H1 (cell line): ENCODE data around the gene TFF3. TPM values are rescaled to one million over a fixed set of nuclear protein-coding genes. Genes with fewer than 3 reads are reported as not detected.

Experiments
- CTCF ChIA-PET: fragments of 300-600 bp; sonication (Branson Sonifier 250); formaldehyde crosslinking; loops from one replicate; lab custom pipeline; 2021; ENCODE audit not compliant: partially characterized antibody; lab: Charles Lee
- POLR2A ChIA-PET: fragments of 300-600 bp; sonication (Branson Sonifier 250); formaldehyde crosslinking; loops from one replicate; lab custom pipeline; 2021; ENCODE audit warnings: inconsistent platforms; ENCODE audit not compliant: partially characterized antibody; lab: Charles Lee
- DNase-seq, 2 experiments: peaks; one replicate each; pipeline versions ENCODE4 v3.0.0 to v3.0.0-alpha.2; 2010 to 2022; ENCODE audit warnings: low spot score in 2 of 2, low read depth in 1 of 2, mixed read lengths in 1 of 2
- FAIRE-seq: peaks from 2 replicates; lab custom pipeline; 2011; peaks lifted over from hg19 to GRCh38; lab: Jason Lieb, UNC
- H2AFZ ChIP-seq: 2 replicates; pipeline ENCODE4 v1.8.1; 2012; ENCODE audit warnings: low read length, inconsistent platforms
- H2AK5ac ChIP-seq: 2 replicates; pipeline ENCODE4 v1.6.1; 2013; ENCODE audit warnings: low read depth, low read length
- H2BK120ac ChIP-seq: replicated peaks from 2 replicates; pipeline ENCODE3; 2013; ENCODE audit warnings: low read depth, low read length, inconsistent platforms
- H2BK12ac ChIP-seq: 2 replicates; pipeline ENCODE4 v1.6.1; 2013; ENCODE audit warnings: low read depth, low read length
- H2BK15ac ChIP-seq: 2 replicates; pipeline ENCODE4 v1.6.1; 2013; ENCODE audit warnings: low read length
- H2BK20ac ChIP-seq: 2 replicates; pipeline ENCODE4 v1.6.1; 2013; ENCODE audit warnings: low read length
- H2BK5ac ChIP-seq: 2 replicates; pipeline ENCODE4 v1.6.1; 2013; ENCODE audit warnings: low read depth, low read length
- H3K14ac ChIP-seq: 2 replicates; pipeline ENCODE4 v1.6.1; 2013; ENCODE audit warnings: inconsistent platforms; ENCODE audit not compliant: insufficient read length
- H3K18ac ChIP-seq: 2 replicates; pipeline ENCODE4 v1.6.1; 2013; ENCODE audit warnings: low read length; ENCODE audit errors: extremely low read depth
- H3K23ac ChIP-seq: 2 replicates; pipeline ENCODE4 v1.6.1; 2013; ENCODE audit warnings: inconsistent platforms; ENCODE audit not compliant: insufficient read length
- H3K23me2 ChIP-seq: 2 replicates; pipeline ENCODE4 v1.6.1; 2013; ENCODE audit warnings: low read depth, low read length
- H3K27ac ChIP-seq: 2 replicates; pipeline ENCODE4 v1.6.1; 2011; ENCODE audit warnings: low read depth, low read length, inconsistent platforms
- H3K27me3 ChIP-seq, 4 experiments: replicated peaks in 1 of 4; 1 replicate in 1 of 4; 2 replicates in 3 of 4; pipeline versions ENCODE4 v1.6.1 to v1.8.1; 2011 to 2013; ENCODE audit warnings: low read length in 3 of 4, mild to moderate bottlenecking in 3 of 4, inconsistent platforms in 2 of 4, mixed read lengths in 2 of 4, moderate library complexity in 1 of 4; ENCODE audit not compliant: control insufficient read depth in 3 of 4, insufficient read depth in 3 of 4; ENCODE audit errors: extremely low read depth in 1 of 4
- H3K36me3 ChIP-seq, 4 experiments: 2 replicates each; pipeline versions ENCODE4 v1.6.1 to v1.8.1; 2011 to 2013; ENCODE audit warnings: mild to moderate bottlenecking in 4 of 4, low read length in 3 of 4, moderate library complexity in 2 of 4, control low read depth in 1 of 4, inconsistent platforms in 1 of 4; ENCODE audit not compliant: insufficient read depth in 4 of 4, control insufficient read depth in 2 of 4
- H3K4ac ChIP-seq: replicated peaks from 2 replicates; pipeline ENCODE3; 2013; ENCODE audit warnings: low read length, low read depth, mixed read lengths, inconsistent platforms; ENCODE audit not compliant: insufficient read length
- H3K4me1 ChIP-seq, 4 experiments: replicated peaks in 1 of 4; 1 replicate in 1 of 4; 2 replicates in 3 of 4; pipeline versions ENCODE4 v1.6.1 to v1.8.1; 2011 to 2013; ENCODE audit warnings: low read length in 3 of 4, inconsistent platforms in 2 of 4, mixed read lengths in 1 of 4; ENCODE audit not compliant: insufficient read depth in 4 of 4, control insufficient read depth in 3 of 4
- H3K4me2 ChIP-seq, 2 experiments: 2 replicates each; pipeline versions ENCODE4 v1.6.1 to v1.8.1; 2011 to 2013; ENCODE audit warnings: low read depth in 2 of 2, low read length in 2 of 2, control low read depth in 1 of 2, inconsistent platforms in 1 of 2, mild to moderate bottlenecking in 1 of 2; ENCODE audit not compliant: insufficient read depth in 1 of 2
- H3K4me3 ChIP-seq, 4 experiments: fragments of 200-600, 300-600 bp in 1 of 4; sonication (generic), shearing (Covaris generic), sonication (Bioruptor Twin) in 1 of 4; 2 replicates each; pipeline versions ENCODE4 v1.5.1 to v1.8.1; 2011 to 2016; ENCODE audit warnings: low read length in 4 of 4, low read depth in 3 of 4, control low read depth in 2 of 4, inconsistent platforms in 2 of 4, mild to moderate bottlenecking in 2 of 4, mixed read lengths in 1 of 4, moderate library complexity in 1 of 4; ENCODE audit not compliant: insufficient read depth in 2 of 4; ENCODE audit errors: extremely low read depth in 1 of 4
- H3K56ac ChIP-seq: replicated peaks from 2 replicates; pipeline ENCODE3; 2013; ENCODE audit warnings: low read depth, mild to moderate bottlenecking, mixed read lengths, low read length, inconsistent platforms; ENCODE audit not compliant: insufficient read length
- H3K79me1 ChIP-seq: 2 replicates; pipeline ENCODE4 v1.6.1; 2013; ENCODE audit warnings: low read depth, low read length, control low read depth
- H3K79me2 ChIP-seq, 2 experiments: 2 replicates each; pipeline versions ENCODE4 v1.6.1 to v1.8.1; 2012 to 2013; ENCODE audit warnings: low read length in 2 of 2, mild to moderate bottlenecking in 2 of 2, inconsistent platforms in 1 of 2; ENCODE audit not compliant: insufficient read depth in 2 of 2, control insufficient read depth in 1 of 2
- H3K9ac ChIP-seq, 4 experiments: replicated peaks in 1 of 4; 1 replicate in 1 of 4; 2 replicates in 3 of 4; pipeline versions ENCODE4 v1.6.1 to v1.8.1; 2011 to 2013; ENCODE audit warnings: low read depth in 3 of 4, low read length in 3 of 4, control low read depth in 2 of 4, mild to moderate bottlenecking in 2 of 4, moderate library complexity in 2 of 4, inconsistent platforms in 1 of 4; ENCODE audit errors: extremely low read depth in 1 of 4
- H3K9me3 ChIP-seq, 2 experiments: 2 replicates each; pipeline versions ENCODE4 v1.6.1 to v1.8.1; 2012 to 2013; ENCODE audit warnings: mild to moderate bottlenecking in 2 of 2, moderate library complexity in 2 of 2, control low read depth in 1 of 2, inconsistent platforms in 1 of 2, low read depth in 1 of 2, low read length in 1 of 2, mixed read lengths in 1 of 2; ENCODE audit not compliant: insufficient read depth in 2 of 2
- H4K20me1 ChIP-seq, 2 experiments: replicated peaks in 1 of 2; 2 replicates each; pipeline versions ENCODE3 to v1.8.1; 2011 to 2013; ENCODE audit warnings: inconsistent platforms in 2 of 2, low read length in 2 of 2, mild to moderate bottlenecking in 1 of 2; ENCODE audit not compliant: insufficient read depth in 2 of 2, control insufficient read depth in 1 of 2
- H4K5ac ChIP-seq: 2 replicates; pipeline ENCODE4 v1.6.1; 2013; ENCODE audit warnings: low read length, low read depth, mixed read lengths, inconsistent platforms; ENCODE audit not compliant: insufficient read length
- H4K8ac ChIP-seq: 2 replicates; pipeline ENCODE4 v1.8.0; 2013; ENCODE audit warnings: mild to moderate bottlenecking, moderate library complexity, low read length, inconsistent platforms; ENCODE audit not compliant: insufficient read depth; ENCODE audit errors: extremely low read depth
- H4K91ac ChIP-seq: replicated peaks from 2 replicates; pipeline ENCODE3; 2013; ENCODE audit warnings: low read length, mixed read lengths, inconsistent platforms; ENCODE audit not compliant: insufficient read length
- BACH1 ChIP-seq: IDR thresholded peaks from 2 replicates; pipeline ENCODE4 v1.6.1; 2012; ENCODE audit warnings: low read length, improper control_type of control experiment
- CHD2 ChIP-seq: IDR thresholded peaks from 2 replicates; pipeline ENCODE4 v1.6.1; 2012; ENCODE audit warnings: low read length, improper control_type of control experiment
- EP300 ChIP-seq, 2 experiments: IDR thresholded peaks; 1 replicate in 1 of 2; 2 replicates in 1 of 2; pipeline ENCODE4 v1.6.1; 2011 to 2012; ENCODE audit warnings: low read depth in 2 of 2, low read length in 2 of 2, mild to moderate bottlenecking in 2 of 2, borderline replicate concordance in 1 of 2, inconsistent platforms in 1 of 2, moderate library complexity in 1 of 2
- JUN ChIP-seq: IDR thresholded peaks from 2 replicates; pipeline ENCODE4 v1.6.1; 2011; ENCODE audit warnings: low read depth, mild to moderate bottlenecking, improper control_type of control experiment, low read length
- KDM5A ChIP-seq: fragments of 200-600 bp; IDR thresholded peaks from 2 replicates; pipeline ENCODE4 v1.7.1; 2012; ENCODE audit warnings: mild to moderate bottlenecking, low read length, inconsistent platforms, mixed read lengths
- MAFK ChIP-seq: IDR thresholded peaks from 2 replicates; pipeline ENCODE4 v1.6.1; 2012; ENCODE audit warnings: low read depth, mild to moderate bottlenecking, improper control_type of control experiment, low read length
- NRF1 ChIP-seq: IDR thresholded peaks from 2 replicates; pipeline ENCODE4 v1.6.1; 2011; ENCODE audit warnings: mild to moderate bottlenecking, low read depth, low read length, improper control_type of control experiment
- POLR2AphosphoS5 ChIP-seq: IDR thresholded peaks from 2 replicates; pipeline ENCODE4 v1.6.1; 2011; ENCODE audit warnings: low read depth, low read length
- SP2 ChIP-seq: IDR thresholded peaks from 2 replicates; pipeline ENCODE4 v1.6.1; 2012; ENCODE audit warnings: mild to moderate bottlenecking, low read length, inconsistent platforms
- TCF12 ChIP-seq: IDR thresholded peaks from 2 replicates; pipeline ENCODE4 v1.6.1; 2011; ENCODE audit warnings: low read depth, mild to moderate bottlenecking, low read length
- TEAD4 ChIP-seq: IDR thresholded peaks from 2 replicates; pipeline ENCODE4 v1.6.1; 2012; ENCODE audit warnings: low read depth, low read length, inconsistent platforms, mixed read lengths
- WGBS, 2 experiments: shearing (Covaris generic) in 1 of 2; methylation state at CpG; one replicate each; pipeline versions ENCODE4 v1.1.6 to v1.1.7; 2013 to 2015; ENCODE audit warnings: low lambda C conversion rate in 2 of 2, mixed read lengths in 2 of 2, inconsistent platforms in 1 of 2, low coverage in 1 of 2, missing lambda C conversion rate in 1 of 2; ENCODE audit not compliant: insufficient replicate concordance in 2 of 2, insufficient coverage in 1 of 2, insufficient read length in 1 of 2; ENCODE audit errors: extremely low coverage in 1 of 2, missing lambda C conversion rate in 1 of 2; 5-methylcytosine and 5-hydroxymethylcytosine counted together
- polyA plus RNA-seq, 7 experiments: library from polyadenylated mRNA; depleted of rRNA in 3 of 7; stranded (reverse) in 5 of 7; unstranded in 2 of 7; fragments of >200 nt in 5 of 7; fragments of 200-250 nt in 2 of 7; gene quantifications; 1 replicate in 5 of 7; 2 replicates in 1 of 7; 4 replicates in 1 of 7; pipeline versions ENCODE4 v1.2.1 to v1.2.3, GENCODE V29; 2011 to 2013; ENCODE audit warnings: missing spikeins in 2 of 7, mixed read lengths in 2 of 7
- total RNA-seq: library from RNA; stranded (reverse); fragmentation: NEBNext Ultra II Directional; extraction: Animal tissue kit (Norgen Biotek cat#: 25700); gene quantifications from 2 replicates; pipeline ENCODE4 v1.2.1, GENCODE V29; 2021
- TF ChIP-seq, protein P1 (sequence below): IDR thresholded peaks from 2 replicates; pipeline ENCODE4 v1.6.1; 2011; ENCODE audit warnings: low read length, improper control_type of control experiment

The TFF3 gene
- total and polyA plus RNA-seq, 2 of the 8 experiments (the other 6 are each of a cell fraction or from before 2014, with no cell fraction given) = 1.7 to 6.7 TPM

DNA sequence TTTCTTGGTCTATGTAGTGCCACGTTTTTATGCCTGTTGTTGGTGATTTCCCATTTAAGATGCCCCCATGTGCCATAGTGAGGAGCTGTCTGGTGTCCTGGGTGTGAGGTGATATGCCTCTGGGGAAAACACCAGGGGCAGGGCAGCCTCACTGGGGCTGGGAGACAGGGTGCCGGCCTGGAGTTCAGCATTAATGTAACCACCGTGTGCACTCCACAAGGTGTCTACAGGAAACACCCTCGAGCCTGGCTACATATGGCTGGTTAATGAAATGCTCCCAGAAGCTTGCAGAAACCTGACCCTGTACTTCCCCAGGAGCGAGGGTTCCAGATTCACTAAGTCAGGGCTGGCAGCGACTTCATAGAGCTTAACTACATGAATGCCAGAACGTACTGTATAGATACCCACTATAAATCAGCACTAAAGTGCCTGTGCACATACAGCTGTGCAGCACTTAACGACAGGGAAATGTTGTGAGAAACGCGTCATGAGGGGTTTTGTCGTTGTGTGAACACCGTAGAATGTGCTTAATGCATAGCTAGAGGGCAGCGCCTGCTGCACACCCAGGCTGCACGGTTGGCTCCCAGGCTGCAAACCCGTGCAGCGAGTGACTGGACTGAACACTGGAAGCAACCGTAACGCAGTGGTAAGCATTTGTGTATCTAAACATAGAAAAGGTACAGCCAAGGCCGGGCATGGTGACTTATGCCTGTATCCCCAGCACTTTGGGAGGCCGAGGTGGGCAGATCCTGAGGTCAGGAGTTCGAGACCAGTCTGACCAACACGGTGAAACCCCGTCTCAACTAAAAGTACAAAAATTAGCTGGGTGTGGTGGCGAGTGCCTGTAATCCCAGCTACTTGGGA, 25.2 kb upstream of the TFF3 start:
- H3K36me3 ChIP-seq = no peaks in the 10 kb centered on the region
- no peak overlapping the region for H3K14ac ChIP-seq
- no peak overlapping the region for H3K4me3 ChIP-seq
- no peaks in the 10 kb centered on the region for H3K27me3 ChIP-seq
- no peak overlapping the region for H3K23ac ChIP-seq
- H3K27ac ChIP-seq = no peak overlapping the region
- H3K23me2 ChIP-seq = no peaks in the 10 kb centered on the region
- no peak overlapping the region for H2AK5ac ChIP-seq
- H3K79me1 ChIP-seq = no peaks in the 10 kb centered on the region
- no peak overlapping the region for H3K18ac ChIP-seq
- no peak overlapping the region for H2BK12ac ChIP-seq
- H2BK15ac ChIP-seq = no peak overlapping the region
- no peak overlapping the region for H4K5ac ChIP-seq
- CTCF ChIA-PET = interaction anchor here (0.6 to 11.6 kb wide), 8 partner anchors 22 to 195 kb away, joined by 3 to 137 read pairs (median 6); partner anchors contain the start of gene TFF3
- H2AFZ ChIP-seq = no peak overlapping the region
- peaks cover 0 to 13% (median 4%) of the 10 kb centered on the region in 4 experiments; a peak in 6 of 7 replicates for H3K4me1 ChIP-seq
- H3K79me2 ChIP-seq = no peaks in the 10 kb centered on the region
- no peak overlapping the region for H3K4me2 ChIP-seq
- 88% methylated on average over 24 of the region's 24 CpGs; no CpG with 5 or more reads in 1 of the 2 experiments for WGBS, 2 experiments
- no peak overlapping the region for H2BK120ac ChIP-seq
- DNase-seq = peak in 1 of 2 experiments; percentile 39
- H3K56ac ChIP-seq = no peak overlapping the region
- H4K91ac ChIP-seq = peak overlapping the region; percentile 25
- H3K9ac ChIP-seq = no peak overlapping the region
- H3K4ac ChIP-seq = no peak overlapping the region
- no peak overlapping the region; the same call in 1 of the 2 replicates for H4K8ac ChIP-seq
- no peaks in the 10 kb centered on the region for H4K20me1 ChIP-seq
- H3K9me3 ChIP-seq = no peaks in the 10 kb centered on the region
- H2BK5ac ChIP-seq = no peak overlapping the region
- no peak overlapping the region for H2BK20ac ChIP-seq
- POLR2A ChIA-PET = no interaction called here
- no peak for FAIRE-seq
- TF ChIP-seq TCF12 = no peak
- TF ChIP-seq POLR2AphosphoS5 = no peak
- TF ChIP-seq EP300 (IDR thresholded peaks at IDR 0.05; ENCODE audit: borderline replicate concordance in 1 of 2, low read depth in 2 of 2, low read length in 2 of 2) = no peak
- TF ChIP-seq KDM5A = no peak
- TF ChIP-seq NRF1 = no peak
- TF ChIP-seq, protein P1, sequence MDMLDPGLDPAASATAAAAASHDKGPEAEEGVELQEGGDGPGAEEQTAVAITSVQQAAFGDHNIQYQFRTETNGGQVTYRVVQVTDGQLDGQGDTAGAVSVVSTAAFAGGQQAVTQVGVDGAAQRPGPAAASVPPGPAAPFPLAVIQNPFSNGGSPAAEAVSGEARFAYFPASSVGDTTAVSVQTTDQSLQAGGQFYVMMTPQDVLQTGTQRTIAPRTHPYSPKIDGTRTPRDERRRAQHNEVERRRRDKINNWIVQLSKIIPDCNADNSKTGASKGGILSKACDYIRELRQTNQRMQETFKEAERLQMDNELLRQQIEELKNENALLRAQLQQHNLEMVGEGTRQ = no peak
- TF ChIP-seq BACH1 = no peak
- no peak for TF ChIP-seq TEAD4
- TF ChIP-seq MAFK = no peak
- TF ChIP-seq CHD2 = no peak
- TF ChIP-seq JUN = no peak
- no peak for TF ChIP-seq SP2
